HT1080 (cell line): ENCODE results near the gene CDKN2A. TPM values are rescaled to one million over a fixed set of nuclear protein-coding genes. Genes with fewer than 3 reads are reported as not detected.

ENCODE experiments used
- DNase-seq: peaks from one replicate; pipeline ENCODE4 v3.0.0-alpha.2; 2015; ENCODE audit warnings: low read depth
- polyA plus RNA-seq, 2 experiments: library from polyadenylated mRNA; depleted of rRNA; stranded (reverse); fragments of >200 nt; gene quantifications; 2 replicates each; pipeline ENCODE4 v1.2.3, GENCODE V29; 2015
- total RNA-seq: library from RNA; depleted of rRNA; stranded (reverse); fragments of >200 nt; shearing (Covaris generic); gene quantifications from 2 replicates; pipeline ENCODE4 v1.2.3, GENCODE V29; 2014; rRNA removed

Gene CDKN2A
- total RNA-seq = not detected in 2 replicates
- not detected in 2 replicates for polyA plus RNA-seq (2015; cell fraction: cytosol; rRNA removed)
- not detected in 2 replicates for polyA plus RNA-seq (2015; cell fraction: nucleus; rRNA removed)

DNA sequence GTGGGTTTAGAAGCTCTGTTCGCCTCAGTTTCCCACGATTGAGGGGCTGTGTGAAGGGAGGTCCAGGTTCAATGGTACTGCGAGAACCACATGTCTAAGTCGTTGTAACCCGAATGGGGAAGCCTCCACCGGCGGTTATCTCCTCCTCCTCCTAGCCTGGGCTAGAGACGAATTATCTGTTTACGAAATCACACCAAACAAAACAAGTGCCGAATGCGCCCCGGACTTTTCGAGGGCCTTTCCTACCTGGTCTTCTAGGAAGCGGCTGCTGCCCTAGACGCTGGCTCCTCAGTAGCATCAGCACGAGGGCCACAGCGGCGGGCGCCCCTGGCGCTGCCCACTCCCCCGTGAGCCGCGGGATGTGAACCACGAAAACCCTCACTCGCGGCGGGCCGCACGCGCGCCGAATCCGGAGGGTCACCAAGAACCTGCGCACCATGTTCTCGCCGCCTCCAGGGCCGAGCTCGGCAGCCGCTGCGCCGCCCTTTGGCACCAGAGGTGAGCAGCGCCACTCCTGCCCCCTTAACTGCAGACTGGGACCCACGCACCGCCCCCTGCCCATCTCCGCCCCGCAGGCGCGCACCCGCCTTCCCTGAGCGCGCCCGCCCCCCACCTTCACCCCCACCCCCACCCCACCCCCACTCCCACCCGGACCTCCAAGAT is at the start of gene CDKN2A:
Gene CDKN2A (minus strand): TSS at position 500 of the 663 bp plus-strand sequence.
- DNase-seq = no peak

- DNase-seq = no peak
Measured at GRCh38 chr9:22043928-22044327, 49.7 kb upstream of the CDKN2A start.

GRCh38 chr9:22041775-22042174 is 47.6 kb upstream of the CDKN2A start:
- no peak for DNase-seq

DNA sequence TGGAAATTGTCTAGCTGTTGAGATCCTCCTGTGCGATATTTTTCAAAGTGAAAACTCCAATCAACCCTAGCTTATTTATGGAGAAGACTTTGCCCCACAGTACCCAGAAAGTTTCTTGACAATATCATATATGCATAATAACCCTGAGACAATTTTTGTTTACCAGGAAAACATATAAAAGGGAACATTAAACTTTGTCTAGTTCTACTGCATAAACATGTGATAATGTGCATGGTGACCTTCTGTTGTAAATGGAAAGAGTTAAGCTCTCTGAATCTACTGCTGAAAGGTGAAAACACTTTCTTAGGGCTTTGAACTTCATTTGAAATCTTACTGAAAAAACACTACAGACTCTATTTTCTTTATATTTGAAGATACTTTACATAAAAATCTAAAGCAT is 47.2 kb upstream of the CDKN2A start:
- no peak for DNase-seq

- no peak for DNase-seq
Measured at GRCh38 chr9:22040760-22041159, 46.6 kb upstream of the CDKN2A start.

DNA sequence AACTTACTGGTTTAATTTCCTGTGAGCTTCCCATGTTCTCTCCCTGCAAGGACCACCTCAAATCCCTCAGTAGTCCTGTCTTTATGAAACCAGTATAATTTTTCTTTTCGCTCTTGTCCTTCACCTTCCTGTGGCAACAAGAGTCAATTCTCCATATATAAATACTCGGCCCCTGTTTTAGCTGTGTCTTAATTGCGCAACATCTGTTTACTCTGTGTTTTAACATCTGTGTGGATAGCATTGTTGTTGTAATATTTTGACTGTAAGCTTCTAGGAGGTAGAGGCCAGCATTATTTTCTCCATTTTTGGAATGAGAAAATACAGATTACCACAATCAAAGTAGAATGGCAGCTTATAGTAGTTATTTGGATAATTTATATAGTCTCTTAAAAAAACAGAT is 45.1 kb upstream of the CDKN2A start:
- DNase-seq = no peak

- DNase-seq = no peak
Measured at GRCh38 chr9:22037954-22038690, 43.9 kb upstream of the CDKN2A start.

GRCh38 chr9:22036866-22037626 is 42.9 kb upstream of the CDKN2A start:
- no peak for DNase-seq

DNA sequence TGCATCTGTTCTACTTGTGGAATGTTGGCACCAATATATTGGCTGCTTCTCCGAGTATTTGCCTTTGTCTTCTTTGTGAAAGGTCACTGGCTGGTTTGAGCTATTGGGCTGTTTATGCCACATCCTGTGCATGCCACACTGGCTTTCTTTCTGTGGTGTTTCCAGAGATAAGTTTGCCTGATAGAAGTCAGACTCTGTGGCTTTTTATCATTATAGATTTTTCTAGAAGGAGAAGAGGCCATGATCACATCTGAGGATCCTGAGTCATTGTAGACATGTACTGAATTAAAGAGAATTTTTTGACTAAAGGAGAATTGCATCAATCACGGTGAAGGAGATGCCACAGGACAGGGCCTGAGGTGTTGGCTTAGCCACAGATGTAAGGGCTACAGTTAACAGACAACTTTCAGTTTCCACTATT is 41.4 kb upstream of the CDKN2A start:
- no peak for DNase-seq

- DNase-seq = no peak
Measured at GRCh38 chr9:22033012-22033630, 38.9 kb upstream of the CDKN2A start.

DNA sequence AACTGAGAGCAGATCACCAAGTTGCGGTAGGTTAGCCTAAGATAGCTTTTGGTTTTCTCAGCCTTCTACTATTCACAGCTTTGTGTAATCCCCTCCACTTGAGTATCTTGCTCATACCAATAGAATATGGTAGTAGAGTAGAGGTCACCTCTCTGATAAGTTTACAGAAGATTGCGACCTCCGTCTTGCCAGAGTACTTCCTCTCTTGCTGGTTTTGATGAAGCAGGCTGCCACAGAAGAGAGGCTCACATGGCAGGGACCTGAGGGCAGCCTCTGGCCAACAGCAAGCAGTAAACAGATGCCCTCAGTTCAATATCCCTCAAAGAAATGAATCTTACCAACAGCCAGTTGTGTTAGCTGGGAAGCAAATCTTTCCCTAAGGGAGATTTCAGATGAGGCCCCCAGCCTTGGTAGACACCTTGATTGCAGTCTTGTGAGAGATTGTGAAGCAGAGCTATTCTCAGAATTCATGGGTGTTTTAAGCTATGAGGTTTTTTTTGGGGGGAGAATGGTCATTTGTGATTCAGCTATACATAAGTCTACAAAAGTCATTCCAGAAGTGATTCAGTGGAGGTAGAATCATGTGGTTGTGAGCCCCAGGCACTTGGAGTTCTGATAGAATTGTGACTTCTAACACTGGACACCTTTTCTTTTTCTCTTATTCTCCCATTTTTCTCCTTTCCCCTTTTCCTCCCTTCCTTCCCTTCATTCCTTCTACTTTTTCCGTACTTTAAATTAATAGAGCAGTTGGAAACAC is 37.6 kb upstream of the CDKN2A start:
- DNase-seq = no peak

DNA sequence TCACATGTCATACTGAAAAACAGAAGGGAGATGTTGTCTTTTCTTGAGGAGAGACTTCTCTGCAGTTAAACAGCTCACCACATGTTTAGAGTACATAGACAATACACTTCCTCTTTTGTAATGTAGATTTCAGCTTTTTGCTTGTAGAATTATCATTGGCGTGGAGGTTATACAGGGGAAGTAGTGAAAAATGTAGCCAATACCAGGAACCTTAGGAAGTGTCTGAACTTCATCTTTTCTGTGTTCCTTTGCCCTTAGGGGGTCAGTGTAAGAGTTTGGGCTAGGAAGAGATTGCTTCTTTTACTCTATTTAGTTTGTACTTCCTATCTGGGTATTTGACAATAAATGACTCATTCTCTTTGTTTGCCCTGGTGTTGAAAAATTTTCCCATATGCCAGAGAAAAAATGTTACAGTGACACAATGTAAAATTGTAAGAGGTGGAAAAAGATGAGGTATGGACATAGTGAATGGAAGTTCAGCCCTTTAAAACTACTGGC is 36.0 kb upstream of the CDKN2A start:
- no peak for DNase-seq

DNA sequence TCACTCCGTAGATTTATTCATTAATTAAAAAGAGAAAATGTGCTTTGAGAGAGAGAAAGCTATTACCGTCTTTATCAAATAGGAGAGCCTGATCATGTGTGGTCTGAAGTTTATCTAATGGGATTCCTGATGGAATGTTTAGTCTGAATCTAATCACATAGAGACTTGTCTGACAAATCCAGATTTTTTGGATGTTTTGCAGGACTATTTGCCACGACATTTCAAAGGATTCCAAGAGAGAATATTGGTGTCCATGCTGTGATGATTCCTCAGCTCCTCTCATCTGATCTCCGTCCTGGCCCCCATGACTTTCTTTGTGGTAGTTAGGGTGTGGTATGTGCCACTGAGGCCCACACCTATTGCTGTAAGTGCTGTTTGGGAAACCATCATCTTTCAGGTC is 35.0 kb upstream of the CDKN2A start:
- no peak for DNase-seq

GRCh38 chr9:22028394-22028793 is 34.2 kb upstream of the CDKN2A start:
- DNase-seq = no peak

DNA sequence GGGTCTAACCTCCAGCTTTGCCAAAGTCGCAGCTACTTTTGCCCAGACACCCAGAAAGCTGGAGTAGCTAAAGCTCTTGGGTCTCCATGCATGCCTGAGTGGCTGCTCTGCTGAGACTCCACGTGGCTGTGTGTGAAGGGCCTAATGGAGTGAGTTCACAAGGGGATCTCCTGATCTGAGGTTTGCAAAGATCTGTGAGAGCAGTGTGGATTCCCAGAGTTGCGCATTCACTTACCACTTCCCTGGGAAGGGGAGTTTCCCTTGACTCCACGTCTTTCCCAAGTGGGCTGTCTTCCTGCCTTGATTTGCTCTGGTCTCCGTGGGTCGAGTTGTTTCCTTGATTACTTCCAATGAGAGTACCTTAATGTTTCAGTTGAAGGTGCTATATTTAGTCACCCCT is 32.5 kb upstream of the CDKN2A start:
- no peak for DNase-seq

DNA sequence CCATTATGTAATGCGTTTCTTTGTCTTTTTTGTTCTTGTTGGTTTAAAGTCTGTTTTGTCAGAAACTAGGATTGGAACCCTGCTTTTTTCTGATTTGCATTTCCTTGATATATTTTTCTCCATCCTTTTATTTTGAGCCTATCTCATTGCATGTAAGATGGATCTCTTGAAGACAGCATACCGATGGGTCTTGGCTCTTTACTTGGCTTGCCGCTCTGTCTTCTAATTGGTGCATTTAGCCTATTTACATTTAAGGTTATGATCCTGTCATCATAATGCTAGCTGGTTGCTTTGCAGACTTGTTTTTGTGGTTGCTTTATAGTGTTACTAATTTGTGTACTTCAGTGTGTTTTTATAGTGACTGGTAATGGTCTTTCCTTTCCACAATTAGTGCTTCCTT is 28.2 kb upstream of the CDKN2A start:
- no peak for DNase-seq

- DNase-seq = no peak
Measured at GRCh38 chr9:22010866-22011625, 16.9 kb upstream of the CDKN2A start.

DNA sequence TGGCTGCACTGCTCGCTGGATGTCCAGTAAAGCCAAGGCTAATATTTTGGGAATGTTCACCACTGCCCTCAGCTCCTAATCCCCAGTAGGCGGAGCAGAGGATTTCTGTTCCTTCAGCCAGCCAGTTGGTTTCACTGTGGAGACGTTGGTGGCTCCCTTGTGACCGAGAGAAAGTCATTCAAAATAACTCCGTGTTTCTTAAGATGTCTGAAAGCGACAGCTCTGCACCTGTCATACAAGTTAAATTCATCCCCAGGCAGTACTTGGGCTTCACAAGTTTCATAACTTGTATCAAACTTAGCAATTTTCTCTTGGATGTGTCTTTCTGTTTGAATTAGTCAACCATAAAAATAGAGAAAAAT is 15.3 kb upstream of the CDKN2A start:
- no peak for DNase-seq

DNA sequence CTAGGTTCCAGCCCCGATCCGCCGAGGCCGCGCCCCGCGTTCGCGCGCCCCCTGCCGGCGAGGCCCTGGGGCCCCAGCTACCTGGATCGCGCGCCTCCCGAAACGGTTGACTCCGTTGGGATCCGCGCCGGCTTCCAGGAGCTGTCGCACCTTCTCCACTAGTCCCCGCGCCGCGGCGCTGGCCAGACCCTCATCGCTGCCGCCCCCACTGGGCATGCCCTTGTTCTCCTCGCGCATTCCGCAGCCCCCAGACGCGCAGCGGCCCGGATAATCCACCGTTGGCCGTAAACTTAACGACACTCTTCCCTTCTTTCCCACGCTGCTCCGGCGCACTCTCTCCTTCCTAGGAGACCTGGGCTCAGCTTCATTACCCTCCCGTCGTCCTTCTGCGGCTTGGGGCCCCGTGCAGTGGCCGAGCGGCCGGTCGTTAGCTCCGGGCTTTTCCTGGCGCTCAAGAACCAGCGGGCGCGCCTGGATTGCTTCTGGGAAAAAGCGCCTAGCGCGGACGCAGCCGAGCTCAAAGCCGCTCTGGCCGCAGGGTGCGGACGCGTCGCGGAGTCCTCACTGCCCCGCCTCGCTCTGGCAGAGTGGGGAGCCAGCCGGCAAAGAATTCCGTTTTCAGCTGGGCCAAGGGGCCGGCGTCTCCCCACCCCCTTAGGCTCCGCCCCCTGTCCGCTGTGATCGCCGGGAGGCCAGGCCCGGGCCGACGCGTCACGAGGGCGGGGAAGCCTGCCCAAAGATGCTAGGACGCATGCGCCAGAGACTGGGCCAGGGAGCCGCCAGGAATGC is 14.7 kb upstream of the CDKN2A start, which contains the start of gene CDKN2B:
Gene CDKN2B (minus strand): TSS at position 589 of the 789 bp plus-strand sequence. CDS start 352 bp downstream, at position 237.
- no peak for DNase-seq
